Stimulated activated CD8-positive, alpha-beta memory T cell treated with anti-CD3 and anti-CD28 coated beads, Interleukin-12 subunit alpha, Interleukin-12 subunit beta, amount 100 ng/mL, for 1 hour (primary cell): Measurements from ENCODE around the gene AJM1.
"Not testable (repeated sequence)": the region's sequence is repeated elsewhere in the genome, so short reads cannot be mapped to it uniquely, and the experiment has no call there.

Experiments
- DNase-seq: peaks from one replicate; pipeline ENCODE4 v3.0.0-alpha.2; 2020; ENCODE audit warnings: low read depth

The AJM1 gene

GRCh38 chr9:136842380-136842948 is at the start of gene AJM1:
AJM1 (plus strand) TSS chr9:136842478; CDS start chr9:136844415, 1,937 bp downstream.
- peak; percentile 61 for DNase-seq

GRCh38 chr9:136793086-136793946 is 49.0 kb upstream of the AJM1 start:
- no peak for DNase-seq

- DNase-seq = no peak
These were observed 47.8 kb upstream of the AJM1 start for GRCh38 chr9:136794281-136794999.

- DNase-seq = no peak
These were observed 47.3 kb upstream of the AJM1 start for GRCh38 chr9:136795000-136795348.

- DNase-seq = no peak
These were observed 46.0 kb upstream of the AJM1 start, which contains the start of gene CCDC183 for GRCh38 chr9:136796238-136796774. CCDC183 (plus strand) TSS chr9:136796338; CDS start chr9:136796398, 60 bp downstream.

- not testable (repeated sequence) for DNase-seq
These were observed 45.4 kb upstream of the AJM1 start for GRCh38 chr9:136796775-136797347.

DNA sequence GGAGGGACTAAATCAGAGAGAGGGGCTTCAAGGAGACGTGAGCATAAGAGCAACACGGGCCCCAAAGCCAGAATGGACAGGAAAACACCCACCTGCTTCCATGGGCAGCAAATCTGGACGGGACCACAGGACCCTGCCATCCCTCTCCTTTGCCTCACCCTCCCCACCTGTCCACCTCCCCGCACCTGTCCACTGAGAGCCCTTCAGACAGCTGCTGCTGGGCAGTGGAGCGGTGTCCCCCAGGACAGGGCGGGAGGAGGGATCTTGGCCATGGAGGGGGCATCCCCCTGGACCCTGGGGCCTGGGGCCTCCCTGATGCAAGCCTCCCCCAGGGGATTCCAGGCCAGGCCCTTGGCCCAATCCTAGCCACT is 43.6 kb upstream of the AJM1 start:
- DNase-seq = no peak

- no peak for DNase-seq
These were observed 43.0 kb upstream of the AJM1 start for GRCh38 chr9:136799079-136799853.

DNA sequence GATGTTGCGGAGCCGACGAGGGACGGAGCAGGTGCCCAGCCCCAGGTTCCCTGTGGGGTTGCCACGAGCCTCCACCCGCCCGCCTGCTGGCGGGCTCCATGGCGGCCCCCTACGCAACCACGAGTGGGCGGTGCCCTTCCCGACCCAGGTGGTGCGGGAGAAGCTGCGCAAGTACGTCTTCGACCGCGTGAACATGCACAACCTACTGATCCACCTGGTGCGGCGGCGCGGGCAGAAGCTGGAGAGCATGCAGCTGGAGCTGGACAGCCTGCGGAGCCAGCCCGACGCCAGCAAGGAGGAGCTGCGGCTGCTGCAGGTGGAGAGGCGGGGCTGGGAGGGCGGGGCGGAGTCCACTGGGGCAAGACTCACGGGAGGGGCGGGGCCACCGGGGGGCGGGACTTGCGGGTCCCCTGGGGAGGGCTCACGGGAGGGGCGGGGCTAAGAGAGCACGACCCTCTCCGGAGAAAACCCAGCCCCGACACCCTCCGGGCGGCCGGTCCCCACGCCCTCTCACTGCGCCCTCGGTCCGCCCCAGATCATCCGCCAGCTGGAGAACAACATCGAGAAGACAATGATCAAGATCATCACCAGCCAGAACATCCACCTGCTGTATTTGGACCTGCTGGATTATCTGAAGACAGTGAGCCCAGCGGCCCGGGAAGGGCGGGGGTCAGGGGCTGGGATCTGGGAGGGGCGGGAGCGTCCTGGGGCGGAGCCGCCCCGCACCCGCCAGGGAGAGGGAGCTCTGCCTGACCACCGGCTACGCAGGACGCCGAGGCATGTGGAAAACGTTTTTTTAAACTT is 42.2 kb upstream of the AJM1 start:
- DNase-seq = peak; percentile 81

DNA sequence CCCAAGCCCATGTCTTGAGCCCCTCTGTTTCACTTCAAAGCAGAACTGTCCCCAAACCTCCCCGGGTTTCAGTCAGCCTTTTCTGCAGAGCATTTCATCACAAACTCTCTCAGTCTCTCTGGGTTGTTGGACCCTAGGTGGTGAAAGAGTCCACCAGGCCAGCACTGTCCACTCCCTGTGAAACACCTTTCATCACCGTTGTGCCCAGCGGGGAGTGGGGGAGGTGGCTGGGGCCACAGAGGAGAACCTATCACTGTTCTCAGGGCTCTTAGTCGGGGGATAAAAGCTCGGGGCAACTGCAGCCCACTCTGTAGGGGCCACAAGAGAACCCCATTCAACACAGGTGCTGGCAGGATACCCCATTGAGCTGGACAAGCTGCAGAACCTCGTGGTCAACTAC is 40.0 kb upstream of the AJM1 start:
- DNase-seq = no peak

GRCh38 chr9:136803009-136803550 is 39.2 kb upstream of the AJM1 start:
- not testable (repeated sequence) for DNase-seq

DNA sequence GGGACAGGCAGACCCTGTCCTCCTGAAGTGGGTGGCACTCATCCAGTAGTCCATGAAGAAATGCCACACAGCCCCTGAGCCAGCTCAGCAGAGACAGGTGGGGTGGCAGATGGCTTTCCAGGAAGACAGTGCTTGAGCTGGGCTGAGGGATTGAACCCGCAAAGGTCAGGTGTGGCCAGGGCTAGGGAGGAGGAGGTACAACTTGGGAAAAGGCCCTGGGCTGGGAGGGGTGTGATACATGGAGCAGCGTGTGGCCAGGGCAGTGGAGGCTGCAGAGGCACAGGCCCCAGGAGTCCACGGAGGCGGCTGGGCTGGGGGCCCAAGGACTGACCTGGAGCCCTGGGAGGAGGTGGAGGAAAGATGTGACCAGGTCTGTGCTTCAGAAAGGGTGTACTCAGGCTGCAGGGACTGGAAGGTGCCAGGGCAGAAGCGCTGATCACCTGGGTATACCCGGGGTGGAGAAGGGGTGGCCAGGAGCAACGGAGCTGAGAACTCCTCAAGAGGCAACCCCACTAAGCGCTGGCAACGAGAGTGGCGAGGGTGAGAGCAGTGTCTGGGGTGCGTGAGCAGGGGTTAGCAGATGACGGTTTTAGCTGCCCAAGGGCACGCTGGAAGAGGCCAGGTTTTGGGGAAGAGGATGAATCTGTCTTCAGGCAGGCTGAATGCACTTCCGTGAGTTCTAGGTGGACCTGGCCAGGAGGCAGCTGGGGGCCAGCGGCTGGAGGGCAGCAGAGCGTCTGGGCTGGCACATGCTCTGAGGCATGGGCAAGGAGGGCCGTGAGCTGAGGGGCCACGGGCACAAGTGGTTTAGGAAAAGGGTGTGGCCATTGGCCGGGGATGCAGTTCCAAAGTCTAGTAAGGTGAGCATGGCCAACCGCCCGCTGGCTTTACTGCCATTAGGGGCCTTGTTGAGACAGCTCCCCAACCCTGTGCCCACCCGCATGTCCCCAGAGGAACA is 38.4 kb upstream of the AJM1 start:
- no peak for DNase-seq

GRCh38 chr9:136804509-136805206 is 37.6 kb upstream of the AJM1 start:
- DNase-seq = no peak

- DNase-seq = no peak
These were observed 37.0 kb upstream of the AJM1 start for GRCh38 chr9:136805207-136805740.

DNA sequence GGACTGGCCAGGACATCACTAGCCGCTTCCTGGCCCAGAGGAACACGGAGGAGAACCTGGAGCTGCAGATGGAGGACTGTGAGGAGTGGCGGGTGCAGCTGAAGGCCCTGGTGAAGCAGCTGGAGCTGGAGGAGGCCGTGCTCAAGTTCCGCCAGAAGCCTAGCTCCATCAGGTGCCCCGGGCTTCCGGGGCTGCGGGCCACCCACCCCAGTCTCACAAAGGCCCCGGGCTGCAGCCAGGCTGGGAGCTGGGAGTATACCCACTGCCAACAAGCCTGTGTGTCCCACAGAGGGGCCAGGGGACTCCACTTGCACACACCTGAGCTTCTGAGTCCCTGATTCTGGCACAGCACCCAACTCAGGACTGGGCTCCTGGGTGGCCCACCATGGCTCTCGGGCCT is 36.2 kb upstream of the AJM1 start:
- no peak for DNase-seq

DNA sequence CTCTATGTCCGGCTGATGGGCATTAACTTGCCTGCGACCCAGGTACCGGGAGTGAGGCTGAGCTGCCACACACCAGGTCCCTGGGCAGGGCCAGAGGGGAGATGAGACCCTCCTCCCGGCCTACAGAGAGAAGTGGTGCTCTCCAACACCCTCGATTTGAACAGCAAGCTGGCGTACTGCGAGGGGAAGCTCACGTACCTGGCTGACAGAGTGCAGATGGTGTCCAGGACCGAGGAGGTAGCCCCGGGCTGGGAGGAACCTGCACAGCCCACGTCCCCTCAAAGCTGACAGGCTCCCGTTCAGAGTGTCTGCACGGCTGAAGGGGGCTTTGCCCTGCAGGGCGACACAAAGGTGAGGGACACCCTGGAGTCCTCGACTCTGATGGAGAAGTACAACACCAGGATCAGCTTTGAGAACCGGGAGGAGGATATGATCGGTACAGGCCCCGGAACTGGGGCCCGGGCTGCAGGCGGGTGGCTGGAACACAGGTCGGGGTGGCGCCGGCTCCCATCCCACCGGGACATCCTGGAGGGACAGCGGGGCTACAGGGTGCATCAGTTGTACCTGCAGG is 35.6 kb upstream of the AJM1 start:
- DNase-seq = no peak

- peak; percentile 66 for DNase-seq
These were observed 34.8 kb upstream of the AJM1 start, which contains the start of gene RABL6 for GRCh38 chr9:136807281-136808074. RABL6 (plus strand) TSS chr9:136807948; CDS start chr9:136808197, 249 bp downstream.
